ENCODE measurements around the gene PARD3B.

The PARD3B gene

GRCh38 chr2:205020673-205021072 is 475.4 kb downstream of the PARD3B start:
- Mint-ChIP-seq H3K4me1 (no peaks in the 10 kb centered on the region), H3K4me3 (no peak overlapping the region), H3K9me3 (no peaks in the 10 kb centered on the region), H3K27ac (ENCODE audit: low read depth) (no peak overlapping the region), H3K36me3 (ENCODE audit: insufficient read depth) (no peaks in the 10 kb centered on the region), H3K27me3 (no peaks in the 10 kb centered on the region)
- ATAC-seq (replicated peaks; ENCODE audit: extremely low read depth, poor library complexity, severe bottlenecking) (no peak), DNase-seq (ENCODE audit: low spot score in 2 of 2) (no peak)

- ATAC-seq (replicated peaks; ENCODE audit: extremely low read depth, poor library complexity, severe bottlenecking) (no peak), DNase-seq (ENCODE audit: low spot score in 2 of 2) (no peak)
- H3K36me3 Mint-ChIP-seq (ENCODE audit: insufficient read depth) = no peaks in the 10 kb centered on the region
- H3K27ac Mint-ChIP-seq (ENCODE audit: low read depth) = no peak overlapping the region
- H3K9me3 Mint-ChIP-seq = no peaks in the 10 kb centered on the region
- no peaks in the 10 kb centered on the region for H3K27me3 Mint-ChIP-seq
- no peaks in the 10 kb centered on the region for H3K4me1 Mint-ChIP-seq
- no peak overlapping the region for H3K4me3 Mint-ChIP-seq
Measured at GRCh38 chr2:205022841-205023240, 477.6 kb downstream of the PARD3B start.

GRCh38 chr2:205024822-205025518 is 479.7 kb downstream of the PARD3B start:
- H3K27ac Mint-ChIP-seq (ENCODE audit: low read depth) = no peak overlapping the region
- no peaks in the 10 kb centered on the region for H3K27me3 Mint-ChIP-seq

GRCh38 chr2:205025580-205026240 is 480.4 kb downstream of the PARD3B start:
- Mint-ChIP-seq H3K27ac (ENCODE audit: low read depth) (no peak overlapping the region), H3K36me3 (ENCODE audit: insufficient read depth) (no peaks in the 10 kb centered on the region)

More at GRCh38 chr2:205024822-205025518, 479.7 kb downstream of the PARD3B start:
- ATAC-seq (replicated peaks; ENCODE audit: extremely low read depth, poor library complexity, severe bottlenecking) = no peak
- no peak overlapping the region for H3K4me3 Mint-ChIP-seq
- no peaks in the 10 kb centered on the region for H3K36me3 Mint-ChIP-seq (ENCODE audit: insufficient read depth)
- H3K4me1 Mint-ChIP-seq = no peaks in the 10 kb centered on the region
- H3K9me3 Mint-ChIP-seq = no peaks in the 10 kb centered on the region
- DNase-seq (ENCODE audit: low spot score in 2 of 2) = no peak

GRCh38 chr2:205030695-205031094 is 485.4 kb downstream of the PARD3B start:
- Mint-ChIP-seq H3K36me3 (ENCODE audit: insufficient read depth) (no peaks in the 10 kb centered on the region), H3K4me3 (no peak overlapping the region), H3K4me1 (peaks cover 5% of the 10 kb centered on the region), H3K27ac (ENCODE audit: low read depth) (no peak overlapping the region), H3K27me3 (no peaks in the 10 kb centered on the region), H3K9me3 (no peaks in the 10 kb centered on the region)
- DNase-seq (ENCODE audit: low spot score in 2 of 2) = no peak
- no peak for ATAC-seq (replicated peaks; ENCODE audit: extremely low read depth, poor library complexity, severe bottlenecking)

More at GRCh38 chr2:205025580-205026240, 480.4 kb downstream of the PARD3B start:
- no peak for DNase-seq (ENCODE audit: low spot score in 2 of 2)
- Mint-ChIP-seq H3K4me3 (no peak overlapping the region), H3K4me1 (no peaks in the 10 kb centered on the region), H3K27me3 (no peaks in the 10 kb centered on the region), H3K9me3 (no peaks in the 10 kb centered on the region)
- ATAC-seq (replicated peaks; ENCODE audit: extremely low read depth, poor library complexity, severe bottlenecking) = no peak

GRCh38 chr2:205032093-205032551 is 486.8 kb downstream of the PARD3B start:
- H3K4me1 Mint-ChIP-seq = peaks cover 5% of the 10 kb centered on the region
- H3K36me3 Mint-ChIP-seq (ENCODE audit: insufficient read depth) = no peaks in the 10 kb centered on the region
- H3K27me3 Mint-ChIP-seq = no peaks in the 10 kb centered on the region
- DNase-seq (ENCODE audit: low spot score in 2 of 2) (no peak), ATAC-seq (replicated peaks; ENCODE audit: extremely low read depth, poor library complexity, severe bottlenecking) (no peak)
- H3K4me3 Mint-ChIP-seq = no peak overlapping the region
- H3K27ac Mint-ChIP-seq (ENCODE audit: low read depth) = no peak overlapping the region
- H3K9me3 Mint-ChIP-seq = no peaks in the 10 kb centered on the region

GRCh38 chr2:205033431-205033830 is 488.2 kb downstream of the PARD3B start:
- Mint-ChIP-seq H3K36me3 (ENCODE audit: insufficient read depth) (no peaks in the 10 kb centered on the region), H3K4me3 (no peak overlapping the region), H3K4me1 (peaks cover 5% of the 10 kb centered on the region), H3K27ac (ENCODE audit: low read depth) (no peak overlapping the region), H3K9me3 (no peaks in the 10 kb centered on the region), H3K27me3 (no peaks in the 10 kb centered on the region)
- ATAC-seq (replicated peaks; ENCODE audit: extremely low read depth, poor library complexity, severe bottlenecking) = no peak
- no peak for DNase-seq (ENCODE audit: low spot score in 2 of 2)

GRCh38 chr2:205034034-205034433 is 488.8 kb downstream of the PARD3B start:
- Mint-ChIP-seq H3K4me1 (peaks cover 5% of the 10 kb centered on the region), H3K9me3 (no peaks in the 10 kb centered on the region), H3K27me3 (no peaks in the 10 kb centered on the region), H3K4me3 (no peak overlapping the region), H3K36me3 (ENCODE audit: insufficient read depth) (no peaks in the 10 kb centered on the region), H3K27ac (ENCODE audit: low read depth) (no peak overlapping the region)
- DNase-seq (ENCODE audit: low spot score in 2 of 2) (no peak), ATAC-seq (replicated peaks; ENCODE audit: extremely low read depth, poor library complexity, severe bottlenecking) (no peak)

GRCh38 chr2:205040323-205040722 is 495.0 kb downstream of the PARD3B start:
- no peak overlapping the region for H3K4me3 Mint-ChIP-seq
- no peaks in the 10 kb centered on the region for H3K36me3 Mint-ChIP-seq (ENCODE audit: insufficient read depth)
- no peak for DNase-seq (ENCODE audit: low spot score in 2 of 2)
- H3K9me3 Mint-ChIP-seq = no peaks in the 10 kb centered on the region
- ATAC-seq (replicated peaks; ENCODE audit: extremely low read depth, poor library complexity, severe bottlenecking) = no peak
- H3K4me1 Mint-ChIP-seq = no peaks in the 10 kb centered on the region
- H3K27ac Mint-ChIP-seq (ENCODE audit: low read depth) = no peak overlapping the region
- H3K27me3 Mint-ChIP-seq = no peaks in the 10 kb centered on the region

GRCh38 chr2:205041472-205042130 is 496.3 kb downstream of the PARD3B start:
- no peaks in the 10 kb centered on the region for H3K9me3 Mint-ChIP-seq
- no peaks in the 10 kb centered on the region for H3K4me1 Mint-ChIP-seq
- ATAC-seq (replicated peaks; ENCODE audit: extremely low read depth, poor library complexity, severe bottlenecking) (no peak), DNase-seq (ENCODE audit: low spot score in 2 of 2) (no peak)
- H3K27ac Mint-ChIP-seq (ENCODE audit: low read depth) = no peak overlapping the region
- no peak overlapping the region for H3K4me3 Mint-ChIP-seq
- H3K36me3 Mint-ChIP-seq (ENCODE audit: insufficient read depth) = no peaks in the 10 kb centered on the region
- no peaks in the 10 kb centered on the region for H3K27me3 Mint-ChIP-seq

- Mint-ChIP-seq H3K4me1 (no peaks in the 10 kb centered on the region), H3K27me3 (no peaks in the 10 kb centered on the region), H3K27ac (ENCODE audit: low read depth) (no peak overlapping the region), H3K9me3 (no peaks in the 10 kb centered on the region), H3K4me3 (no peak overlapping the region), H3K36me3 (ENCODE audit: insufficient read depth) (no peaks in the 10 kb centered on the region)
- DNase-seq (ENCODE audit: low spot score in 2 of 2) (no peak), ATAC-seq (replicated peaks; ENCODE audit: extremely low read depth, poor library complexity, severe bottlenecking) (no peak)
Measured at GRCh38 chr2:205043285-205043684, 498.0 kb downstream of the PARD3B start.

- ATAC-seq (replicated peaks; ENCODE audit: extremely low read depth, poor library complexity, severe bottlenecking) (no peak), DNase-seq (ENCODE audit: low spot score in 2 of 2) (no peak)
- Mint-ChIP-seq H3K36me3 (ENCODE audit: insufficient read depth) (no peaks in the 10 kb centered on the region), H3K4me1 (no peaks in the 10 kb centered on the region), H3K4me3 (no peak overlapping the region), H3K9me3 (peaks cover 4% of the 10 kb centered on the region), H3K27ac (ENCODE audit: low read depth) (no peak overlapping the region), H3K27me3 (no peaks in the 10 kb centered on the region)
Measured at GRCh38 chr2:205045706-205046105, 500.4 kb downstream of the PARD3B start.
